A549 (cell line): ENCODE data around the gene FAM118A. TPM values are rescaled to one million over a fixed set of nuclear protein-coding genes. Genes with fewer than 3 reads are reported as not detected.

Source experiments
- ATAC-seq, 2 experiments: fragments of 200-7000 bp in 1 of 2; fragments of >200 bp in 1 of 2; cut with Nextera tagmentation in 1 of 2; cut with Tn5 transposase in 1 of 2; 3 replicates each; pipeline versions ENCODE4 v1.8.0 to v1.9.1; 2018 to 2020; ENCODE audit warnings: mild to moderate bottlenecking in 1 of 2, moderate library complexity in 1 of 2
- CTCF ChIA-PET: fragments of 300-600 bp; sonication (Branson Sonifier 250); formaldehyde crosslinking; extraction: SDS; loops from one replicate; lab custom pipeline; 2021; ENCODE audit warnings: antibody characterized with exemption, inconsistent platforms; lab: Yijun Ruan, JAX
- POLR2A ChIA-PET: fragments of 350-600 bp; formaldehyde crosslinking; extraction: SDS; loops from one replicate; lab custom pipeline; 2021; ENCODE audit warnings: antibody characterized with exemption, inconsistent platforms; lab: Yijun Ruan, JAX
- DNase-seq, 2 experiments: peaks; one replicate each; pipeline versions ENCODE4 v3.0.0 to v3.0.0-alpha.2; 2011 to 2016; ENCODE audit warnings: low read depth in 1 of 2, low spot score in 1 of 2
- FAIRE-seq: peaks from 2 replicates; lab custom pipeline; 2011; peaks lifted over from hg19 to GRCh38; lab: Jason Lieb, UNC
- H3K27ac ChIP-seq, 2 experiments: fragments of >200 bp; sonication (Bioruptor Twin); formaldehyde crosslinking; 3 replicates each; pipeline ENCODE4 v1.5.1; 2016 to 2017
- H3K4me1 ChIP-seq: fragments of >200 bp; sonication (Bioruptor Twin); formaldehyde crosslinking; 3 replicates; pipeline ENCODE4 v1.6.1; 2016
- H3K4me2 ChIP-seq: fragments of >200 bp; sonication (Bioruptor Twin); formaldehyde crosslinking; 3 replicates; pipeline ENCODE4 v1.6.1; 2016
- H3K4me3 ChIP-seq: fragments of >200 bp; sonication (Bioruptor Twin); formaldehyde crosslinking; 3 replicates; pipeline ENCODE4 v1.5.1; 2016
- H3K9me3 ChIP-seq: fragments of >200 bp; sonication (Bioruptor Twin); formaldehyde crosslinking; 3 replicates; pipeline ENCODE4 v1.6.1; 2016
- ATOH8 ChIP-seq: fragments of 250-450 bp; sonication (Bioruptor Pico); IDR thresholded peaks from 2 replicates; pipeline ENCODE4 v1.5.0; 2020; ENCODE audit warnings: low read depth, mild to moderate bottlenecking, moderate library complexity
- BCL3 ChIP-seq: fragments of >200 bp; sonication (Bioruptor Twin); formaldehyde crosslinking; IDR thresholded peaks from 3 replicates; pipeline ENCODE4 v1.6.1; 2016
- CHD2 ChIP-seq: fragments of 150-350 bp; IDR thresholded peaks from 2 replicates; pipeline ENCODE4 v1.6.1; 2014; ENCODE audit warnings: low read length; ENCODE audit not compliant: partially characterized antibody
- CTCF ChIP-seq: fragments of >200 bp; sonication (Bioruptor Twin); formaldehyde crosslinking; IDR thresholded peaks from 3 replicates; pipeline ENCODE4 v1.5.1; 2016
- E2F6 ChIP-seq: IDR thresholded peaks from 2 replicates; pipeline ENCODE4 v1.6.1; 2012; ENCODE audit warnings: low read depth, borderline replicate concordance
- EHF ChIP-seq: fragments of 250-450 bp; sonication (Bioruptor Pico); IDR thresholded peaks from 2 replicates; pipeline ENCODE4 v1.5.0; 2020; ENCODE audit warnings: mild to moderate bottlenecking
- ESRRA ChIP-seq: fragments of 150-350 bp; IDR thresholded peaks from 2 replicates; pipeline ENCODE4 v1.6.1; 2014; ENCODE audit warnings: mild to moderate bottlenecking, low read length, borderline replicate concordance
- FOSB ChIP-seq: fragments of 250-450 bp; sonication (Bioruptor Pico); IDR thresholded peaks from 2 replicates; pipeline ENCODE4 v1.5.0; 2020; ENCODE audit warnings: mild to moderate bottlenecking, moderate library complexity
- HMGXB4 ChIP-seq: fragments of 250-450 bp; sonication (Bioruptor Pico); IDR thresholded peaks from 2 replicates; pipeline ENCODE4 v1.5.0; 2021; ENCODE audit warnings: mild to moderate bottlenecking, moderate library complexity, borderline replicate concordance
- HOXA7 ChIP-seq: fragments of 250-450 bp; sonication (Bioruptor Pico); IDR thresholded peaks from 2 replicates; pipeline ENCODE4 v1.5.0; 2020; ENCODE audit warnings: mild to moderate bottlenecking, moderate library complexity
- HOXB5 ChIP-seq: fragments of 250-450 bp; sonication (Bioruptor Pico); IDR thresholded peaks from 2 replicates; pipeline ENCODE4 v1.5.0; 2020; ENCODE audit warnings: mild to moderate bottlenecking, moderate library complexity
- JUN ChIP-seq, 2 experiments: fragments of >200 bp; sonication (Bioruptor Twin); formaldehyde crosslinking; IDR thresholded peaks; 2 replicates in 1 of 2; 3 replicates in 1 of 2; pipeline ENCODE4 v1.6.1; 2016 to 2017
- KDM5A ChIP-seq: fragments of 200-600 bp; sonication (generic); IDR thresholded peaks from 2 replicates; pipeline ENCODE4 v1.6.1; 2016; ENCODE audit warnings: antibody characterized with exemption, mild to moderate bottlenecking
- MAFK ChIP-seq: fragments of 450-650 bp; IDR thresholded peaks from 2 replicates; pipeline ENCODE4 v1.6.1; 2014; ENCODE audit not compliant: partially characterized antibody
- MAX ChIP-seq: IDR thresholded peaks from 2 replicates; pipeline ENCODE4 v1.6.1; 2012
- MYC ChIP-seq: IDR thresholded peaks from 2 replicates; pipeline ENCODE4 v1.6.1; 2012; ENCODE audit warnings: mild to moderate bottlenecking, inconsistent platforms, low read length, improper control_type of control experiment, borderline replicate concordance
- PHF8 ChIP-seq: fragments of 200-600 bp; sonication (generic); IDR thresholded peaks from 2 replicates; pipeline ENCODE4 v1.6.1; 2016; ENCODE audit warnings: low read depth, mild to moderate bottlenecking, antibody characterized with exemption, moderate library complexity, borderline replicate concordance
- SMC3 ChIP-seq: fragments of >200 bp; sonication (Bioruptor Twin); formaldehyde crosslinking; IDR thresholded peaks from 3 replicates; pipeline ENCODE4 v1.6.1; 2018; ENCODE audit warnings: inconsistent platforms
- TFCP2L1 ChIP-seq: fragments of 250-450 bp; sonication (Bioruptor Pico); IDR thresholded peaks from 2 replicates; pipeline ENCODE4 v1.5.0; 2021; ENCODE audit warnings: mild to moderate bottlenecking
- TP53 ChIP-seq: fragments of 250-450 bp; sonication (Bioruptor Pico); IDR thresholded peaks from 2 replicates; pipeline ENCODE4 v1.5.0; 2021; ENCODE audit warnings: mild to moderate bottlenecking, moderate library complexity
- ZSCAN20 ChIP-seq: fragments of 250-450 bp; sonication (Bioruptor Pico); IDR thresholded peaks from 2 replicates; pipeline ENCODE4 v1.8.0; 2022; ENCODE audit warnings: mild to moderate bottlenecking, moderate library complexity
- whole genome bisulfite sequencing: methylation state at CpG from one replicate; pipeline ENCODE4 v1.1.6; 2017; ENCODE audit errors: missing lambda C conversion rate; 5-methylcytosine and 5-hydroxymethylcytosine counted together
- polyA plus RNA-seq, 4 experiments: library from polyadenylated mRNA; depleted of rRNA in 3 of 4; stranded (reverse); fragments of >200 nt; fragmentation: RNase III in 1 of 4; extraction: RNeasy Plus Mini Kit Qiagen cat#74134 plus additional on column Dnase treatment in 1 of 4; gene quantifications; 2 replicates in 3 of 4; 3 replicates in 1 of 4; pipeline ENCODE4 v1.2.3, GENCODE V29; 2011 to 2017

The FAM118A gene
- polyA plus RNA-seq, 2 of the 4 experiments (the other 2 are of a cell fraction) = 16.8 to 18.1 TPM

GRCh38 chr22:45318168-45318557 is 8.4 kb downstream of the FAM118A start (continued):
- TF ChIP-seq BCL3 (no peak), ATOH8 (CRISPR knock-in tag) (no peak)

GRCh38 chr22:45318558-45319323 is 9.0 kb downstream of the FAM118A start:
- H3K27ac ChIP-seq = no peak overlapping the region
- no peaks in the 10 kb centered on the region; the same call in 2 of the 3 replicates for H3K4me1 ChIP-seq
- 88% methylated on average over 12 of the region's 12 CpGs for WGBS
- ATAC-seq (no peak), DNase-seq (no peak), FAIRE-seq (no peak)
- no peak overlapping the region for H3K4me3 ChIP-seq
- ChIA-PET CTCF (interaction anchor here (1.4 kb wide), 2 partner anchors 22 to 28 kb away, joined by 3 read pairs; no protein-coding TSS in a partner anchor), POLR2A (no interaction called here)
- H3K9me3 ChIP-seq = no peaks in the 10 kb centered on the region
- no peak overlapping the region for H3K4me2 ChIP-seq
- TF ChIP-seq PHF8 = no peak
- no peak for TF ChIP-seq TP53 (CRISPR knock-in tag)
- TF ChIP-seq E2F6 = no peak
- no peak for TF ChIP-seq SMC3
- TF ChIP-seq EHF (CRISPR knock-in tag) = no peak
- TF ChIP-seq HOXB5 = no peak
- no peak for TF ChIP-seq MAX
- TF ChIP-seq JUN (IDR thresholded peaks at IDR 0.05) = no peak
- no peak for TF ChIP-seq TFCP2L1 (CRISPR knock-in tag)
- TF ChIP-seq ZSCAN20 (CRISPR knock-in tag) = no peak
- no peak for TF ChIP-seq HMGXB4 (CRISPR knock-in tag)
- TF ChIP-seq MYC = no peak
- TF ChIP-seq FOSB (CRISPR knock-in tag) = no peak
- TF ChIP-seq MAFK = no peak
- no peak for TF ChIP-seq CTCF

GRCh38 chr22:45319324-45319685 is 9.6 kb downstream of the FAM118A start:
- 74% methylated on average over 5 of the region's 5 CpGs for WGBS

More at GRCh38 chr22:45319324-45319685, 9.6 kb downstream of the FAM118A start:
- CTCF ChIA-PET = no interaction called here
- FAIRE-seq (no peak), ATAC-seq (no peak), DNase-seq (no peak)
- POLR2A ChIA-PET = no interaction called here
- TF ChIP-seq ESRRA = no peak
- no peak for TF ChIP-seq HOXA7 (CRISPR knock-in tag)
- TF ChIP-seq KDM5A = no peak
- TF ChIP-seq CHD2 = no peak
- no peak for TF ChIP-seq BCL3
- no peak for TF ChIP-seq E2F6
- no peak overlapping the region for H3K4me2 ChIP-seq
- no peaks in the 10 kb centered on the region for H3K9me3 ChIP-seq
- no peak overlapping the region for H3K4me3 ChIP-seq
- no peaks in the 10 kb centered on the region; the same call in 2 of the 3 replicates for H3K4me1 ChIP-seq
- no peak overlapping the region for H3K27ac ChIP-seq
